NCI-H526 treated with DMSO at 0.1 percent for 48 hours (cell line): ENCODE measurements around the gene REPIN1.

Experiments used
- DNase-seq: peaks from one replicate; lab custom pipeline; 2025; lab: John Stamatoyannopoulos, UW

Gene REPIN1

GRCh38 chr7:150360363-150361058 is 8.1 kb upstream of the REPIN1 start:
- no peak for DNase-seq

DNA sequence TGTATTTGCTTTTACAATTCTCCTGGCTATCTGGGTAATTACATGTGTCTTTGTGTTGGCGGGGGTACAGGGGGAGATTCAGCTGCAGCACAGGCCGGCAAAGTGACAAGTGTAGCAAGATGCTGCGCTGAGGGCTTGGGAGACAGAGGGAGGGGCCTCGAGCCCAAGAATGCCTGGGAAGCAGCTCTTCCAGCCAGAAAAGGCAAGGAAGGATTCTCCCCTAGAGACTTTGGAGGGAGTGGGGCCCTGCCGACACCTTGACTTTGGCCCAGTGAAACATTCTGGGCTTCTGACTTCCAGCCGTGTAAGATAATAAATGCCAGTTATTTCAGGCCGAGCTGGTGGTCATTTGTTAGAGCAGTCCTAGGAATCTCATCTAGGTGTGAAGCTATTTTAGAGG is 7.2 kb upstream of the REPIN1 start:
- DNase-seq, result no peak

DNA sequence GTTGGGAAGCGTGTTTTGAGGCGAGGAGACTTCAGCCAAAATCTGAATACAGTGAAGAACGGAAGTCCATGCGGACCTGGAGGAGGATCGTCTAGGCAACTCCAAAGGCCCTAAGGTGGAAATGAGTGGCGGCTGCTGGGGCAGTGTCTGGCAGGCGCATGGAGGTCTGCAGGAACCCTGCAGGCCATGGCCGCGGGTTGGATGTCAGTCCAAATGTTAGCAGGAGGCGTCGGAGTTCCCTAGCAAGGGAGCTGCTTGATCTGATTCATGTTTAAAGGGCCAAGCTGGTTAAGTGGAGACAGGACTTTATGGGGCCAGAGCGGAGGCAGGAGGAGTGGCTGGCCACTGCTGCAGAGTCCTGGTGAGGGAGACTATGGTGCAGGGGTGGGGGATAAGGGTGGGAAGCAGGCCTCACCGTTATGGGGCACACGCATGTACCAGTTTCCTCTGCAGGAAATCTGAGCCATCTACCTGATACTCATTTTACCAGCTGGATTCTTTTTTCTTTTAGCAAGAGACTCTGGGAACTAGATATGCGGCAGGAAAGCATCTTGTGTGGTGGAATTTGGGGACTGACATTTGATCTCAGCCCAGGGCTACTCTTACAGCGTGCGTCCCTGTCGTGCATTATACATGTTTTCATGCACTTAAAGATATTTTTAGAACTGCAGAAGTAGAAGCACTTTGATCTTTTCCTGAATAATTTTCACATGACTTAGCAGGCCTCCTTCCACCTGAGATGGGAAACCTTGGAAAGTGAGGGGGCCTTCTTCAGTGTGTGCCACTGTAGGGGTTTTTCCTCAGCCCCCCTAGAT is 6.6 kb upstream of the REPIN1 start:
- DNase-seq, result no peak

GRCh38 chr7:150363370-150363769 is 5.3 kb upstream of the REPIN1 start:
- no peak for DNase-seq

DNA sequence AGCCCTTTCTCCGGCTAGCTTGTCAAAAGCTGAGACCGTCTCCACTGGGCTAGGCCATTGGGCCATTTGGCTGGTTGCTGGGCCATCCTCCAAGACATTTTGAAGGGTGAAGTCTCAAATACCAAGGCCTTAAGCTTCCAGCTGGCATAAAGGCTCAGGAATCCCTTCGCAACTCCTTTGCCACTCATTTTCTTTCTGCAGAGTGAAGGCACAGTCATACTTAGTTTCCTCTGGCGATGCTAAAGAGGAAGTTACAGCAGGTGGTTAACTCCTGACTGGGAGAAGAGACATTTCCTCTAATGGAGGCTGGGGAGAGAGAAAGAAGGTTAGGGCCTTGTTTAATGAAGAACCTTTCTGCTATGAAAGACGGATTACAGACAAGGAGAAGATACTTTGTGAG is 4.8 kb upstream of the REPIN1 start:
- DNase-seq, result no peak

- DNase-seq, result no peak
These were observed 3.4 kb upstream of the REPIN1 start for GRCh38 chr7:150365194-150365593.

GRCh38 chr7:150365673-150366398 is 2.8 kb upstream of the REPIN1 start:
- DNase-seq, result no peak

DNA sequence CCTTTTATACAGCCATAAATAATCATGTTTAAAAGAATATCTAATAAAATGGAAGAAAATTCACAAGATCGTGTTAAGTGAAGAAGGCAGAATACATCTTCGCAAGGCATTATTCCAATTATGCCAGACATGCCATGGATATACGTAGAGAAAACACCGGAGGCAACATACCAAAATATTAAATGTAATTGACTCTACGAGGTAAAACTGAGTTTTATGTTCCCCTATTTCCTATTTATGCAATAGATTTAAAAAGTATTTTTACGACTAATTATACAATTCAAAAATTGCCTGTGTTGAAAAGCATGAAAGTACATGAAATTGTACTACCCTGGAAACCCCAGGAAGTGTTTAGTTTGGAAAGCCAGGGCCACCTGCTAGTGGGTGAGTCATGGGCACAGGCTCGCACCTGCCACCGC is 936 bp upstream of the REPIN1 start:
- no peak for DNase-seq

DNA sequence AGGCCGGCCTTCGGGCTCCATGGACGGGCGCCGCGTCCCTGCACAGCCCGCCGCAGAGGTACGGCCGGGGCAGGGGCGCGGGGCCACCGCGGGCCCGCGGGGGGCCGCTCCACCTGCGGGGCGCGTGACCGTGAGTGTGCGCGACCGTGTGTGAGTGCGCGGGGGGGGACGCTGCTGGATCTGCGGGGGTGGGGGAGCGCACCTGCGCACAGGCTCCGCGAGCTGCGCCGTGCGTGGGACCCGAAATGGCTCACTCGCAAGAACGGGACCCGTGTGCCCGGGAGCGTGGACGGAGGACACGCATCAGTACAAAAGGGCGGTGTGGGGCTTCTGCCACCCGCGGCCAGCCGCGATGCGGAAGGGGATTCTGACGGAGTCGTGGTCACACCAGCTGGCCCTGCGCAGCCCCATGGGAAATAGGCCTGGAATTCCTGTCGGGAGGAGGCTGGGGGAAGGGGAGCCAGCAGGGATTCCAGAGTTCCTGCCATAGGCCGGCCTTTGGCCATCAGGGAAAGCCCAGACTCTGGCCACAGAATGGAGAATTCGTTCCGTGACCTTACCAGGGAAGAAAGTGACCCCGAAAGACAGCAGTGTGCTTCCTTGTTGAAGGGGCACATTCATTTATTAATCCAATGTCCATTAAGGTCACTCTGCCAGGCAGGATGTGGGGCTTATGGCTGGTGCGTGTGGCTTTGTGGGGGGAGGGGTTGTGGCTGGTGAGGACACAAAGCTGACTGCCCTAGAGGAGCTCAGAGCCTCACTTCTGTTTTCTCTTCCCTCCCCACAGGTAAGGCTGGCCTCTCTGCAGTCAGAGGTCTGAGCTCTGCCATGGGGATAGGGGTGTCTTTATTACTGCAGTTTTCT is 494 bp downstream of the REPIN1 start:
- peak; percentile 58 for DNase-seq

DNA sequence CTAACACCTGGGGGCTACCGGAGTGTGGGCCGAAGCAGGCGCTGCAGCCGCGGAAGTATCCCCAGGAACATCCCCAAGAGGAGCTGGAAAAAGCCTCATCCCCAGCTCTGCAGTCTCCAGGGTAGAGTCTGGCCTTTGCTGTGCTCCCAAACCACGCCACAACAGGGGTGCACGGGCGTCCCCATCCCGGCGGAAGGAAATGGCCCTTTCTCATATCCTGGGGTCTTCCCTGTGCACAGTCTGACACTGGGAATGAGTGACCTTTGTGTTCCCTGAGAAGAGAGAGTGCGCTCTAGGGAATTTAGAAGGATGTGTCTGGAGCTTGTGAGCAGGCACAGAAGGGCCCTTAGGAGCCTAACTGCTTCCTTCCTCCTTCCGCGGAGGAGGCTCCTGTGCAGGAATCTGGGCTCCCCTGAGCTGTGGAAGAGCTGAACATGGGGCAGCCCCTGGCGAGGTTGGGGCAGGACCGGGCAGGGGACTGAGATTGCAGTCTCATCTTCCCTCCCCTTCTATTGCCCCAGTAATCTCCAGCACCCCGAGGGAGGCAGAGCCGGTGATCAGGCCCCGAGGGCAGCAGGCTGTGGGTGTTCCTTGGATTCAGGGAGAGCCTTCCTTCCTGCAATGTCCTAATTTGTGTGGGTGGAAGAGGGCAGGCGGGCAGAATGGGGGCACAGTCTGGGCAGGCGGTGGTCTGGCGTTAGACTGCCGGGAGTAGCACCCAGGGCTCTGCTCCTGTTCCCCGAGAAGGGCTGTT is 1.3 kb downstream of the REPIN1 start:
- no peak for DNase-seq

DNA sequence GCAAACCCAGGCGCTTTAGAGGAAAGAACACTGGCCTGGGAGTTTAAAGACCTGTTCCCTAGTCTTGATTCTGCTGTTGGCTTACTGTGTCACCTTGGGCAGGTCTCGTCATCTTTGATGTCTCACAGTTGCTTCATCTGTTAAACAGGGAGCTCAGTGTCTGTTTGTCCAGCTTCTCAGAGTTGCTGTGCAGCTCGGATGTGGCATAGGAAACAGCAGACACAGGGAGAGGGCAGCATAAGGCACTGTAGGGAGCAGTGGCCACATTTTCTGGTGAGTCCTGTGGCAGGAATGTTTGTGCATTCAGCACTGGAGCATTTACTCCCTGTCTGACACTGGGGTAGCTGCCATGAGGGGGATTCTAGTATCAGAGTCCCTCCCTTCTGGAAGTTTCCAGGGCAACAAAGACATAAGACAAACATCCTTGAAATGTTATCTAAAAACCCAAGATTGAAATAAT is 2.0 kb downstream of the REPIN1 start:
- no peak for DNase-seq

GRCh38 chr7:150371131-150371995 is 2.7 kb downstream of the REPIN1 start:
- DNase-seq, result no peak

- DNase-seq, result no peak
These were observed 3.3 kb downstream of the REPIN1 start for GRCh38 chr7:150371996-150372270.

DNA sequence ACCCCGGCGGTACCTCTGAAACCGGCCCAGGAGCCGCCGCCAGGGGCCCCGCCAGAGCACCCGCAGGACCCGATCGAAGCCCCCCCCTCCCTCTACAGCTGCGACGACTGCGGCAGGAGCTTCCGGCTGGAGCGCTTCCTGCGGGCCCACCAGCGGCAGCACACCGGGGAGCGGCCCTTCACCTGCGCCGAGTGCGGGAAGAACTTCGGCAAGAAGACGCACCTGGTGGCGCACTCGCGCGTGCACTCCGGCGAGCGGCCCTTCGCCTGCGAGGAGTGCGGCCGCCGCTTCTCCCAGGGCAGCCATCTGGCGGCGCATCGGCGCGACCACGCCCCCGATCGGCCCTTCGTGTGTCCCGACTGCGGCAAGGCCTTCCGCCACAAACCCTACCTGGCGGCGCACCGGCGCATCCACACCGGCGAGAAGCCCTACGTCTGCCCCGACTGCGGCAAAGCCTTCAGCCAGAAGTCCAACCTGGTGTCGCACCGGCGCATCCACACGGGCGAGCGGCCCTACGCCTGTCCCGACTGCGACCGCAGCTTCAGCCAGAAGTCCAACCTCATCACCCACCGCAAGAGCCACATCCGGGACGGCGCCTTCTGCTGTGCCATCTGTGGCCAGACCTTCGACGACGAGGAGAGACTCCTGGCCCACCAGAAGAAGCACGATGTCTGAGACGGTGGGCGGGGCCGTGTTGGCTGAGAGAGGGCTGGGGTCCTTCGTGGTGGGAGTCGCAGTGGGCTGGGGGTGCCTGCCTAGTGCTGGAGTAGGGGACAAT is 3.8 kb downstream of the REPIN1 start:
- peak; percentile 50 for DNase-seq

DNA sequence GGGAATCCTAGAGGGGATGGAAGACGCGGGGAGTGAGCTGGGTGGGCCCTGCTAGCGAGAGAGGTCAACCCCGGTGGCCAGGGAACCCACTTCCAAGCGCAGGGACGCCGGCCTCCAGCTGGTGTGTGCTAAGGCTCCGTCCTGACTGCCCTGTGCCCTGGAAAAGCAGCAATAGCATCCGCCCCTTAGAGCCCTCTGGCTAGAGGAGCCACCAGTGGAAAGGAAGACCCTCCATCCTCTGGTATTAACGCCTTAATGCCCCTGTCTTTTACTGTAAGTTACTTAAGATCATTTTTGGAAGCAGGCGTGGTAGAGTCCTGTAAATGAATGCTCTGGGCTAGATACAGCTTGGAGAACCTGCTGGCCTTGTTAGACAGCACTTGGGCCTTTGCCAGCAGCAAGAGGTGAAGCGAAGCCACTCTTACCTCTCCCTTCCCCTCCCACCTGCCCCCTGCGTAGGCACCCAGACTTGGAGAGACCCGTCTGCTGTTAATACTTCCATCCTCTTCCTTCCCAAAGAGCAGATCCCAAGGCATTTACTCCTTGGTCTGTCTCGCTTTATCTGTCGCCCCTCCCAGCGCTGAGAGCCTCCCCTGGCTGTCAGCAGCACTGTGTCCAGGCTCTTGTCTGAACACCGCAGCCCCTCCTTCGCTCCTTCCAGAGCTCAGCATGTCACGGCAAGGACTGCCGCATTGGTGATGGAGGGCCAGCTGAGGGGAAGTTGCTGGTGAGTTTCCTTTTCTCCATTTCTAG is 4.6 kb downstream of the REPIN1 start:
- no peak for DNase-seq

DNA sequence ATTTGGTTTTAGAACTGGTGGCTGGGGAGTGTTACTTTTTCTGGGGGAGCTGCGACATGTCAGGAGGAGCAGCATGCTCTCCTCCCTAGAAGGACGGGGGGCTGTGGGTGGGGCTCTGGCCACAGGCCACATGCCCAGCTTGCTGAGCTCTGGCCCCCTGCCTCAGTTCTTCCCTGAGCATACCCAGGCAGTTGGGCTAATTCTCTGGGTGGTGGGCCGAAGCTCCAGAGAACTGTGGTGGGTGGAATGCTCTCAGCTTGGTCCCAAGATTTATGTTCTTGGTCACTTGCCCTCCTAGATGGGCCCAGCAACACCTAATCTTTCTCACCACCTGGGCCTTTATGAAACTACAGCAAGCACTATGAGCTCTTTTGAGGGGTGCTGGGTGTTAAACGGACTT is 5.4 kb downstream of the REPIN1 start:
- DNase-seq, result no peak

GRCh38 chr7:150374472-150374871 is 5.8 kb downstream of the REPIN1 start:
- no peak for DNase-seq

DNA sequence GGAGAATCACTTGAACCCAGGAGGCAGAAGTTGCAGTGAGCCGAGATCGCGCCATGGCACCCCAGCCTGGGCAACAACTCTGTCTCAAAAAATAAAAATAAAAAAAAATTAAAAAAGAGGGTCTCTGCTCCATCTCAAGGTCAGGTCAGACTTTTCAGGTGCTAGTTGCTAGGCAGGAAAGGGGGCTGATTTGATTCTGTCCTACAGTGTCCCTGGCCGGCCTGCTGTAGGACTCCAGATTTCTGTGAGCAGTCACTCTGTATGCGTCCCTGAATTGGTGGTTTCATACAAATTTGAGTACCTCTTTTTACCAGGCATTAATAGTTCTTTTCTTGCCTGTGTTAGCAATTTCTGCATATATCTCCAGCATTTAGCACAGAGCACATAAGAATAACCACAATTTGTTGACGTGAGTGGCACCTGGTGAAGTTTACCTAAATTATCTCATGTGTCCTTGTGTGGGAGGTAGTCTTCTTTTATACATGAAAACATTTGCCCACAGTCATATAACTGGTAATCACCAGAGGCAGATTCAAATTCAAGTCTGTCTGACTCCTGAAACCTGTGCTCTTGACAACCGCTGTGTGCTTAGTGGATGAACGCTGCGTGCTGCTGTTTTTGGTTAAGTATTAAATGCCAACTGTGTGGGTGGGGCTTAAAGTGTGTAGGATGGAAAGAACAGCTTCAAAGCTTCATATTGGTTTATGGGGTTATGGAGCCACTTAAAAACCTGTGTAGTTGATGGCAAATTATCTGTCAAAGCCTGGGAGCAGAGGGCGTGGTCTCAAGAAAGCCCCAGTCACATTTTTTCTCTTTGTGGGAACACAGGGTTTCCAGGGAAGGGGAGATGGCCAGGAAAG is 7.3 kb downstream of the REPIN1 start:
- DNase-seq, result peak; percentile 32
